Kasumi-1 (cell line): Measurements from ENCODE around the gene PDGFD.

Experiments used
- DNase-seq, 2 experiments: peaks; one replicate each; lab custom pipeline; 2025; lab: John Stamatoyannopoulos, UW

The PDGFD gene

DNA sequence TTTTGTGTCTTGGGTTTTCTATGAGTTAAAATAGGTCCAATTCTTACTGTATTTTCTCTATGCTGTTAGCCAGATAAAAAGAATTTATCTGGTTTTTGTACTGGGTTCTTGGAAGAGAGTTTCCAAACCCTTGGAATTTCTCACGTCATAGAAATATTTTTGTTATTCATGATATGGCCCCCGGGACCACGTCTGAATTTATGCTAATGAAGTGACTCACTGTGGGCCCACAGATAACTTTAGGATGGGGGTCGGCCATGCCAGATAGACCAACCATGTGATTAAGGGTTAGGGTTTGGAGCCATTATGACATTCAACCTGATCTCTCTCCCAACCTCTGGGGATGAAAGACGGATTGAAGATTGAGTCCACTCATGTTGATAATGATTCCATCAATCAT lies 163.1 kb downstream of the PDGFD start:
- DNase-seq, result no peak

DNA sequence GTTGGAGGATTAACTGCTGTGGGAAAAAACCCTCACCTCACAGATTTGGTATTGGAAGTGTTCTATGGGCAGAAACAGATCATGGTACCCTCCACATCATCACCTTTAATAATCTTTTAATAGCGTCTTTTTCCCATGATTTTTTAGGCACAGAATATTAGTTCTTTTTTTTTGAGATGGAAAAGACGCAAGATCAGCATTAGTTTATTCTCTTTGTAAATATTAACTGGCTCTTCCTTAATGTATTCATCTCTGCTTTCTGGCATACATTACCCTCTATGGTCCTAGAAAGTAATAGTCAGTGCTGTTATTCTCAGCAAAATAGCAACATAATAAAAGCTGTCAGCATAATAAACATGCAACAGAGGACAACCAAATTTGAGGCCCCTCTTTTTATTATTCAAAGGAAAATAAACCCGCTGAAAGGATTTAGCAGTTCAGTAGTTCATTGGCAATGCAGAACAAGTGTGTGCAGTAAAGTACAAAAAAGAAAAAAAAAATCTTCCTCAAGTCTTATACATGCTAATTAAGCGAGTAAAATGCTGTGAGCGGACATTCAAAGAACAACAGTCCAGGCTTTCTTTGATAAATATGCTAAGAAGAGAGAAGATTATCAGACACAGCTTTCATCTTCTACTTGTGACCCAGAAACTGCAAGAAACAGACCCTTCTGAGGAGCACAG lies 165.0 kb downstream of the PDGFD start:
- DNase-seq, result no peak

DNA sequence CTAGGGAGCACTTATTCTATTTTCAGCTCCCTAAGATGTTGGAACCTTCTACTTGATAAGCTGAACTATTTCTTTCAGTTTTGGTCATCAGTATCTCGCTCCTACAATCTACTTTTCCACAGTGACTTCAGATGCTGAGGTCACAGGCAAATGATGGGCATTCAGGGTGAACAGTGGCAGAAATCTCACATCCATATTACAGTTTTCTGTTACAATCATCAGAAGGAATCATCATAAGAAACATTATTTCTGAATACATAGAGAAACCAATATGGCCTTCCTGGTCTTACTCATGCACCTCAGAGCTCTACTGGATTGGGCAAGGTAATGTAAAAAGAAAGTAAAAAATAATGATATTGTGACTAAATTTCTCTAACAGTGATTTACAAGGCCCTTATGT lies 166.9 kb downstream of the PDGFD start:
- no peak for DNase-seq

DNA sequence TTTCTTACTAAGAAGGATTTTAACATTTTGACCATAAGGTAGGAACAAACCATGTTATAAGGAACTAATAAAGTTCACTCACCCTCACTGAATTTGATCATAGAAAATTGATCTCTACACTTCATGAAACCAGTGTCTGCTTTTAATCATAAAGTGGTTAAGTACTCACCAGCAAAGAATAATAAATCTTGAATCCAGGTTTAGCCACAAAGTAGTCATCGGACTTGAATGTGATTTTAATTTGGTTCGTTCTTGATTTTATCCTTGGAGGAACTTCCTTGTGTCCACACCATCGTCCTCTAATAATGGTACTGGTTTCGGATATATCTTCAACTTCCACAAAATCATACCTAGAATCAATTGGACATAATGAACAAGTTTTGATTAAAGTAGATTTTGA lies 168.1 kb downstream of the PDGFD start:
- no peak for DNase-seq

DNA sequence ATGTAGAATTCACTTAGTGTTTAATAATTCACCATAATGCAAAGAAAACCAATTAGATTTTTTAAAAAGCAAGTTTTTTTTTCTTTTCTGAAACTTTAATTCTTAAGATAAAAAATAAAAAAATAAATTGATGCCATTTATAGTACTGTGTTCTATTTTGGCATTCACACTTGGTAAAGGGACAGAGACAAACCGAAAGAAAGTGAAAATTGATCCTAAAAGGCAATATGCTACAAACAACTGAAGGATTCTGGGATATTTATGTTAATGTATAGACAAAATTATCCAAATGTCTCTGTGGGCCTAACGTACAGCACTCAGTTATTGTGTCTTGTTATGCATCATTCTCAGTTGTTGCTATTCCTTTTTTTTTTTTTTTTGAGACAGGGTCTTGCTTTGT lies 169.4 kb downstream of the PDGFD start:
- no peak for DNase-seq

DNA sequence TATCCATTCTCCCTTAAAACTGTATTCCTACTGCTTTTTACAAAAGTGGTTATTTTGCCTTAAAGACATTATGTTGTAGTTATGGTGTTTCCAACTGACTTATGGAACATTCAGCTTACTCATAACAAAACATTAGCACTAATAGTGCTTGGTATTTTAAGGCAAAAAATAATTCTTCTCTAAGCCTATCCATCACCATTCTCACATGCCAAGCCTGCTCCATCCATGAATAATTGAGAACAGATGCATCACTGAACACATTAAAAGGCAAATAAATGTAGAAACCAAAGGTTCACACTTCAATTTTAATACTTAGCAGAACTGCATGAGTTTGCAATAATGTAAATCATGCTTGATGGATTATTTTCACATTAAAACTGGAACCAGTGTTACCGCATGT lies 169.9 kb downstream of the PDGFD start:
- DNase-seq, result no peak

DNA sequence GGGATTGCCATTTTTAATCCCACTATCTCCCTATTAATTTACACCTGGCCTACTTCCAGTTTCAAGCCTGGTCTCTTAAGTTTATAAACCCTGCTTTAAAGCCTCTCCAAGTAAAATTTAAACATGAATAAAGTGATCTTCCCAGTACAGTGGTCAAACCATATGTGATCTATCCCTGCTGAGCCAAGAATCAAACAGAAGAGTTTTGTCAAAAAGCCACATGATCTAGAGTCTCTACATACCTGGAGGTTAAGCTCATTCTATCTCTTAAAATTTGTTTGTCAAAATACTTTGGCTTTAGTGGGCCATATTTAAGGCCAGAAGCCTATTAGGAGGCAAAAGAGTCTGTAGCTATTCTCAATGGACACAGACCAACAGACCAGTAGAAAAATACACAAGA lies 170.4 kb downstream of the PDGFD start:
- no peak for DNase-seq

DNA sequence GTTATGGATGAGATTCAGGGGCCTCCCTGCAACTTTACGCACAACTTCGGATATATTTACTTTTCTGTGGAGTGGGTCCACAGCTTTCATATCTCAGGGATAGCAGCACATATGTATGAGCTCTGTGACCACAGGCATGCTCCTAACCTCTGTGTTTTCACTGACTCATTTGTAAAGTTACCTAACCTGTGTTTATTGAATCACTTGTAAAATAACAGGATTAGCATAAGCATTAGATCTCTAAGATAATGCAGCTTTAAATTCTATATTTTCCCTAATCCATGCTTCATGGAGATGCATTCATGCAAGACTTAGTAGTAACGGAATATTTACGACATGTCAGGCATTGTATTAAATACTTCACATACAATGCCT lies 175.4 kb downstream of the PDGFD start:
- no peak for DNase-seq

DNA sequence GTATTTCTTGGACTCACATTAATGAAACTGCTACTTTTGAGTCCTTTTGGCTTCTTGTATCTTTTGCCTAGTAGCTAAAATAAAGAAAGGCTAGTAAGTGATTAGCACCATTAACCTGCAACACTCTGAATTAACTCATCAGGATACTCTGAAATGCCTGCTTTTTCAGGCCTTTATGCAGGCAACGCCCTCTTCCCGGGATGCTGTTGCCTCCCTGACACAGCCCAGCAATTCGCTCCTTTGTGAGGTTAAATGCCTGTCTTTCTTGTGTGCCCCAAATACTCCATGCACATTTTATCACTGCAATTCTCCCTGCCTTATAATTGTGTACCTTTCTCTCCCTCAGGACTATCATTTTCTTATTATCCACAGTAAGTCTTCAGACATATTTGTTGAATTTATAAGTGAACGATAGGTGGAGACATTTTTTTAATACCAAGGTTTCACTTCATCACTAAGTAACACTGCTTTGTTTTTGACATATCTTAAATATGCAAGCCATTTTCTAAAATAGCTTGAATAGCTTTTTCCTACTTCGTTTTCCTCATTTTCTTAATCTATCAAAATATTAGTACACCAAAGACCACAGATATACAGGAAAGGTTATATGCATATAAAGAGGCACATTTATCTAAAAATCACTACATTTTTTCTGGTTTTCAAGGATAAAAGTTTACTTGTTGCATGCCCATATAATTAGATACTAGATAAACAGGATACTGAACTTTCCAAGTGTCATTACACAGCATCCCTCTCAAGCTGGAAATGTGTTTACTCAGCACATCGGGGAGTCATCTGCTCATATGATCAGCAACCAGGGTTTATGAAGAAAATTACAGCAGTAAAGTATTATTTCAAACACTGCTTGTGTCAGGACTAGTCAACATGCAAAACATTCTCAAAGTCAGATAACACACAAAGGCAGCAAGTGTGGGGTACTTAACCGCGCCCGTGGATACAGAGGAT lies 176.0 kb downstream of the PDGFD start:
- DNase-seq, result no peak

DNA sequence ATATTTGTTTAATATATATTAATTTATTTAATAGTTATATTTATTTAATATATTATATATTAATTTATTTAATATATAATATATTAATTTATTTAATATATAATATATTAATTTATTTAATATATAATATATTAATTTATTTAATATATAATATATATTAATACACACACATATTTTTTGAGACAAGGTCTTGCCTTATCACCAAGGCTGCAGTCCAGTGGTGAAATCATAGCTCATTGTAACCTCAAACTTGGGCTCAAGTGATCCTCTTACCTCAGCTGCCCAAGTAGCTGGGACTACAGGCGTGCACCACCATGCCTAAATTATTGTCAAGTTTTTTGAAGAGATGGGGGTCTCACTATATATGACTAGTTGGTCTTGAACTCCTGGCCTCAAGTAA lies 178.9 kb downstream of the PDGFD start:
- DNase-seq, result no peak

DNA sequence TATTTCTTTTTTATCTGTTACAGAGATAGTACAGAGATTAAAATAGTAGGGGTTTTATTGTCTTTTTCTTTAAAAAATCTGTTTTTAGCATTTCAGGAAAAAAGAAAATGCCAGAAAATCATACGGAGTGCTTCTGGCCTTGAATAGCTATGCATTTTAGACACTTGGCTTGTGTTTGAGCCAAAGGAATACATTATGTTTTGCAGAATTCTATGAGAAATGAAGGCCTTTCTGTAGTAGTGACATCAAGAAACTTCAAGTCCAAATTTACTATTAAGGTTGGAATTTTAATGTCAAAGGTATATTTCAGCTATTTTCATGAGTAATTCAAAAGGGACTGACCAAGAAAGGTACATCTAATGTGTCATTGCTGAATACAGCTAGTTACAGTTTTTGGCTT lies 183.8 kb downstream of the PDGFD start:
- no peak for DNase-seq

DNA sequence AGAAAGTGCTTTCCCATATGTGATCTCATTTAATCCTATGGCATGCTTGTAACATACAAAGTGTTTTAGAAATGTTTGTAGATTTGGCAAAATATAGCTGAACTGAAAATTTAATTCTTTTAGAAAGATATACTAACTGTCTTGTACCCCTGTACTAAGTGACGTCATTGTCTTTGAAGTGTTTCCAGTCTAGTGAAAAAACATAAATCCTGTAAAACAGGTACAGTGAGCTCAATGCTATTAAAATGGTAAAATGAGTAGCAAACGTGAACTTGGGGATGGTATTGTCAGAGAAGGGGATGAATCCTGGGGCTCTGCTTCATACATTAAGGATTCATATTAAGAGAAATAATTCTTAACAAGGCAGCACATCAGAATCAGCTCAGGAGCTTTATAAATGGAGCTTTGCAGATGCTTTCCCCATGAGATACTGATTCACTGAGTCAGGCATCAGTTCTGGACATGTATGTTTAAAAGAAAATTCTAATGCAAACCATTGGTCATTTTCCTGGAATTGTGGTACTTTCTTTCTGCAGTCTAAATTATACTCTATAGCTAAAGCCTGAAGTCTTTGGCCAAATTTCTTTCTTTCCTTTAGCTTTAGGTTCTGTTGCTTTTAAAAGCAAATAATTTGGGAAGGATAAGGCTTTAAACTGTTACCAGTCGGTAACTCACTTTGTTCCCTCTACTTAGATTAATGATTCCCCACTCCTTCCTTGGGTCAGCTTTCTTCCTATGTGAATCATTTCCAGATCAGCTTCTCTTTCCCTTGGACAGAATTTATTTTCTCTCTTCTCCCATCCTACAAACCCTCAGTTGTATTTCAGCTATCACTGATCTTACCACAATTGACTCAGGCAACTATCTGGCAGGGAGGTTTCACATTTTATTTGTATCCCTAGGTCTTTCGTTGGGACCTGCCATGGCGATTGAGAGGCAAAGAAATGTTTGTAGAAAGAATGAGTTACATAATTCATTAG lies 185.0 kb downstream of the PDGFD start:
- no peak for DNase-seq

DNA sequence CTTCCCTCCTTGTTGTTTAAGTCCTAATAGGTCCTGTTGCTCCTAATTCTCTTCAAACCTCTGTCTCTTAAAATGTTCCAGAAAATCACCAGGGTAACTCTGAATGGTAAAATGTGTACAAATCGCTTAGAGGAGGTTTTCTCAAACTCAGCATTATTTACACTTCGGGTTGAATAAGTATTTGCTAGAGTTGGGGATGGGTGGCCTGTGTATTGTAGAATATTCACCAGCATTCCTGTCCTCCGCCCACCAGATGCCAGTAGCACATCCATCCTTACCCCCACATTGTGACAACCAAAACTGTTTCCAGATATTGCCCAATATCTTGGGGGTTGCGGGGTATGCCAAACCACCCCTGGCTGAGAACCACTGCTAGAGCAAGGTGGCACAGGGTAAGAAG lies 191.9 kb downstream of the PDGFD start:
- DNase-seq, result no peak

DNA sequence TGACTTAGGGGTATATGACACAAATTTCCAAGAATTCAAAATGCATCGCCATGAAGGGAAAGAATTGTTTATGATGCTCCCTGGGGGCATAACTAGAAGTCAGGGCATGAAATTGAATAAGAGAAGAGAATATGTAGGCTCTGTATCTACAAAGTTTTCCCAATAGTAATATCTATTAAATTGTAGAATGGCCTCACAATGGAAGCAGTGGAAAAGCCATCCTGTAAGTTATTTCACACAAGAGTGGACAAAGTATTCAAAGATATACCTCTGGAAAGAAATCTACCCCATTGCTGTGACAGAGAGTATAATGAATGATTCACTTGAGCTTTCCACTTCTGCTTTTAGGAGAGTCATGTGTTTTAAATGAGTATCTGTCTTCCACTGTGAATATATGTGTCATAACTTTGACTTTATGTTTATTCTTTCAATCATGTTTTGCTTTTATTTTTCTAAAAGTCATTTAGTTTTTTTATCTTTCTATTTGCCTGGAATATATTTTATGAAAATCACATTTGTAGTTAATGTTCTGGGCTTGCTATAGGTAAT lies 193.2 kb downstream of the PDGFD start:
- DNase-seq, result peak; percentile 39 to 59

DNA sequence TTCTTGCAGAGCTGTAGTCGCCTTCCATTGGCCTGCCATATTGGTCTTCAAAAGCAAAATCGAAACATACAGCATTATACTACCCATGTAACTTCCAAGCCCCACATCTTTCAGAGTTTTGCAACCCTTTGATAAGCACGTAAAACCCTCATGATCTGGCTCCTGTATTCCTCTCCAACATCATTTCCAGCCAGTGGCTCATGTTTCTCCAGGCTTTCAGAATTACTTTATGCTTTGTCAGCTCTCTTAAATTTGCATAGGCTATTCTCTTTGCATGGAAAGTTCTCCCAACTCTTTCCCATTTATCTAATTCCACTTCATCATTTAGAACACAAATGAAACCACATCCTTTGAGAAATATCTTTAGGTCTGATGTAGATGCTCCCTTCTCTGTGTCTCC lies 195.3 kb downstream of the PDGFD start:
- DNase-seq, result no peak

DNA sequence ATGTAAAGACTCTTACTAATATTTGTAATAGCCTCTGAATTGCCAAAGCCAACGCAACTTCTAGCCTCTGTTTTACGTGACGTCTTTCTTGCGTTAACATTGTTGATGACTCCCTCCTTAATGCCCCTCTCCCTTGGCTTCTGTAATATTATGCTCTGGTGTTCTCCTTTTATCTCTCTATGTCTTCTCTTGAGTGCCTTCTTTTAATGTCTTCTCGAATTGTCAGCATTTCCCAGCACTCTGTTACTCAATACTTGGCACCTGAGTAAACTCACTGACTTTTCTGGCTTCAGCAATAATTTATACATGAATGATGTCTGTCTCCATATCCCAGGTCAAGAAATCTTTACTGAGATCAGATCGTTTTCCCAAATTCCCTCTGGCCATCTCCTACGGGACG lies 196.0 kb downstream of the PDGFD start:
- DNase-seq, result no peak

DNA sequence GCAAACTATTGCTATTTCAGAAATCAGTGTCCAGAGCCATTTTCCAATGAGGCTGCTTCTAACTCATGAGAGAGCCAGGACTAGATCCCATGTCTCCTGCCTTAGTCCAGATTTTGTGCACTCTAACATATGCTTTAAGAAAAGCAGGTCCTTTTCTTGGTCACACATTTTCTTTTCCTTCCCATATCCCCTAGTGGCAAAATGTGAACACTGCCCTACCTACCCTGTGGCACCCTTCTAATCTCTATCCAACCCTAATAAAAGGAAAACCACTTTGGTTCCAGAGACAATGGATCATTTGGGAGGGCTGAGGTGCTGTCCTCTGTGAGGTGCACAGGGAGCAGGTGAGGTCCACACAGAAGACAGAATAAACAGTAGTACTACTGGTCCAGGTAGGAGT lies 199.6 kb downstream of the PDGFD start:
- DNase-seq, result no peak

DNA sequence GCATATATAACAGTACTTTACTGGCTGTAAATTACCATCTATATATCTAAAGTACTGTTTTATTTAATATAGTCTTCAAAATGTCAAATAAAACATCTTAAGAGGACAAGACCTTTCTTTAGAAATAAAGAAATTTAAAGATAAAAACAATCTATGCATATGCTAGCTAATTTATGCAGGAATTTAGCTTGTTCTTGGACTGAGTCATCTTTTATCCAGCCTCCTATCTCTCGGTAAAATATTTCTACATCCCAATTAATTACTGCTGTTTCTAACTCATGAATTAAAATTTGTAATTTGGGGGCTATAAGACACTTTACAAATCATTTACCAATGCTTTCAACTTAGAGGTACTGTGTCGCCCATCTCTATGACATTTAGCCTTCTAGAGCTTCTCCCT lies 200.3 kb downstream of the PDGFD start:
- no peak for DNase-seq

DNA sequence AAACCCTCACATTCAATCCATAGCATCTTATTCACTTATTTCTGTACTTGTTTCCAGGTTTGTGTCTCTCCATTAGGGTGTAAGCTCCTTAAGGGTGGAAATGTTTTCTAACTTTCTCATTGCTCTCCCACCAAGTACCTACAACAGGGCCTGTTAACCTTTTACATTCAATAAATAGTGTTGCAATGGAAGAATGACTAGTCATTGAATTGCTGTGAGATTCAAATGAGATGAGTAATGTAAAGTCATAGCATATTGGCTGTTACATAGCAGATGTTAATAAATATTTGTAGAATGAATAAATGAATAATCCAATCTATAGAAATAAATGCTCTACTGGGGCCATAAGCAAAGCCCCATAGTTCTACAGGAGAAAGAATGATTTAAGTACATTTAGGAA lies 202.9 kb downstream of the PDGFD start:
- no peak for DNase-seq

DNA sequence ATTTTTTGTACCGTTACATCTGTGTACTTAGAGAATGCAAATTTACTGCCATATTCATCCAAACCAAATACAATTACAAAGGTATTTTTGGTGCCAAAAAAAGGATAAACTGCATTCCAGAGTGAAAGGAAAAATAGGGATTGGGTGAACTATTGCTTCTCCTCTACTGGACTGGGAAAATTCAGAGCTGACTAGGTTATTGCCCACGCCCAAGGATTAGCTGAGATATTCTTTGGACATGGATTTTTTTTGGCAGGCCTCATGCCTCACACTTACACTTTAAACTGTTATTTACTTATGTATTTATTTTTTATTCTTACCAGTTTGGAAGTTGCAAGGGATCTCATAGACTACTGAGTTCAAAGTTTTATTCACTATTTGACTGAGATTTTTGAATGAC lies 203.8 kb downstream of the PDGFD start:
- DNase-seq, result no peak

DNA sequence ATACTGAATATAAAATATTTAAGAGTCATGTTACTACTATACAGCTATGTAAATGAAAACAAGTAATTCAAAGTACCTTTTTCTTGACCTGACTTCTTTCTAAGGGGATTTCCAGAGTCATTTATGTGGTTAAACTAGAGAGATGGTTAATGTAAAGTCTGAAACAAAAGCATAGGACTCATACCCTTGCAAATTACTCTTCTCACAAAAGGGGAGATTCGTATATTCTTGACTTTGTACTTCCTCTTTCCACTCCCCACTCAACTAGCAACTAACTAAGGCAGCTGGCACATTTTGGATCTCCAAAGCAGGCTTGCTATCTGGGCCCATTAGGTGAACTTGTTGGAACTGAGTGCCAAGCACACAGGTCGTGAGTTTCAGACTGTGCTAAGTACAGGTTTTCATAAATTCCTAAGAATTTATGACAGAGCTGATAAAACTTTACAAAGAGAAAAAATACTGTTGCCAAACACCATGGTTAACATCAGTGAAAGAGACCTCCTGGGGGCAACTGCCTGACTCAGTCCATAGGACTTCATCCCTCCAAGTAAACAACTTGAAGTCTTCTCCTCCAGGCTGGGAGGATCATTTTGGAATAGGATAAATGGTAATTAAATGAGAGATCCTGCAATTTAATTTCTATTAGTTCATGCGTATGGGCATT lies 204.5 kb downstream of the PDGFD start:
- DNase-seq, result peak; percentile 25 to 28
